ENCODE measurements around the gene PRSS57.
A peak's percentile ranks its signal among the peaks of the same experiment; 100 is the strongest.
"Not testable (repeated sequence)": the region's sequence is repeated elsewhere in the genome, so short reads cannot be mapped to it uniquely, and the experiment has no call there.

PRSS57 gene

GRCh38 chr19:666985-667573 is 28.2 kb downstream of the PRSS57 start:
- not testable (repeated sequence) for DNase-seq

GRCh38 chr19:664913-665443 is 30.3 kb downstream of the PRSS57 start:
- DNase-seq = peak; percentile 81

DNA sequence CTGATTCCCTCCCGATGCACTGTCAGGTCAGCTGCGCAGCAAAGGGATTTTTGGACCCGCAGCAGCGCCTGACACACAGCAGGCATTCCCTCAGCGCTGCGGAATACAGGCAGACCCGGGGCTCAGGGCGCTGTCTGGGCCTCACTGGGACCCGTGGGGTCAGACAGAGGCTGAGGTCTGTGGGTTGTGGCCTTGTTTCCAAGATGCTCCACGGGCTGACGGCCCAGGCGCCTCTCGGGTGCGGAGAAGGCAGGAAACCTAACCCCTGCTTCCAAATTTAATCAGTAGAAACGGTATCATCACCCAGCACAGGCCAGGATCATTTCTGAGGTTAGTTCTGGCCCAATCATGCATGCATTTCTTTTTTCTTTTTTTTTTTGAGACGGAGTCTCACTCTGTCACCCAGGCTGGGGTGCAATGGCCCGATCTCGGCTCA is 31.6 kb downstream of the PRSS57 start:
- DNase-seq = no peak

GRCh38 chr19:662962-663681 is 32.1 kb downstream of the PRSS57 start, which contains the start of gene RNF126:
Gene RNF126, minus strand, starts transcription at chr19:663214. Its CDS starts 93 bp downstream, at chr19:663121.
- peak; percentile 94 for DNase-seq

GRCh38 chr19:662207-662961 is 32.9 kb downstream of the PRSS57 start:
- DNase-seq = peak; percentile 64

DNA sequence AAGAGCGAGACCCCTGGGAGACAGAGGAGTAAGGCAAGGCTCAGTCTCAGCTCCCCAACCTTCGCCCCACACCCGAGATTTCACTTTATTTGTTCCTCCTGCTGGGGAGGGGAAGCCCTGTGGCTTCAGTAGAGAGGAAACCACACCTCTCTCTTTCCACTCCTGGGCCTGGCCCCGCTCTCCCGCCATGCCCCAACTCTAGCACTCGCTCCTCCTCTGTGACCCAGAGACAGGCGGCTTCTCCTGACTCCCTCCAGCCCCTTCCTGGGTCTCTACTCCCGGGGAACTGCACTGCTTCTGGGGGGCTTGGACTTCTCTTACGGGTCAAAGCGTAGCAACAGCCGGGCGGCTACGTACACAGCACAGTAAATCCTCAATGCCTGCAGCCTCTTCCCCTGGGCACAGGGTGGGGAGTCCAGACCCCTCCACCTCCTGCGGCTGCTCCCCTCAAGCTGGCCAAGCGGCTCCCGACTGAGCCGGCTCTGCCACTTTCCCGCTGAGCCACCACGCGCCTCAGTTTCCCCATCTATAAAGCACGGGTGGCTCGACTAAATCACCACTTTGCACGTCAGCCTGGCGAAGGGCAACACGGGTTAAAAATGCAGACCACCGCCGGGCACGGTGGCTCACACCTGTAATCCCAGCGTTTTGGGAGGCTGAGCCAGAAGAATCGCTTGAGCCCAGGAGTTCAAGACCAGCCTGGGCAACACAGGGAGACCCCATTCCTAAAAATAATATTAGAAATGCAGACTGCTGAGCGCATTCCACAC is 33.6 kb downstream of the PRSS57 start:
- peak; percentile 67 for DNase-seq

DNA sequence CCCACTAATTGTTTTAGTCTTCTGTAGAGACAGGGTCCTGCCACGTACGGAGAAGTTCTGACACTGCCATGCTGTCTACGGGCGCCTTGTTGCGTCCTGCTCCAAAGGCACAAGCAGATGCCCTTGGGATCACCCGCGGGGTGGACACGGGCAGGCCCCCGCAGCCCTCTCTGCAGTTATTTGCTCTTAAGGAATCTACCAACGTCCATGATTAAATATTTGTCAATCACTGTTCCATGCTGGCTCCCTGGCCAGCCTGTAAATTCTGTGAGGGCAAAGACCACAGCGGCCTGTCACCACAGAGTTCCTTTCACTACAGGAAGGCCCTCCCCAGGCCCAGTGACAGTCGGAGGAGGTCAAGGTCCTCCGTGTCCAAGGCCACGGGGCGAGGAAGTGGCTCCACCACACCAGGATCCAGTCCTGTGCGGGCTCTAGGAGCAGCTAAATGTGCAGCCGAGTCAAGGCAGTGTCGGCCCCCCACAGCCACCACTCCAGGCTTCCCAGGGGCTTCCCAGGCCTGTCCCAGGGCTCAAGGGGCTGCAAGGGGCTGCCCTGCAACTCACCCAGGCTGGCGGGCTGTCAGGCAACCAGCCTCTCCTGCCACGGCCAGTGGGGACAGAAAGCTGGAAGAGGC is 34.3 kb downstream of the PRSS57 start:
- DNase-seq = no peak

DNA sequence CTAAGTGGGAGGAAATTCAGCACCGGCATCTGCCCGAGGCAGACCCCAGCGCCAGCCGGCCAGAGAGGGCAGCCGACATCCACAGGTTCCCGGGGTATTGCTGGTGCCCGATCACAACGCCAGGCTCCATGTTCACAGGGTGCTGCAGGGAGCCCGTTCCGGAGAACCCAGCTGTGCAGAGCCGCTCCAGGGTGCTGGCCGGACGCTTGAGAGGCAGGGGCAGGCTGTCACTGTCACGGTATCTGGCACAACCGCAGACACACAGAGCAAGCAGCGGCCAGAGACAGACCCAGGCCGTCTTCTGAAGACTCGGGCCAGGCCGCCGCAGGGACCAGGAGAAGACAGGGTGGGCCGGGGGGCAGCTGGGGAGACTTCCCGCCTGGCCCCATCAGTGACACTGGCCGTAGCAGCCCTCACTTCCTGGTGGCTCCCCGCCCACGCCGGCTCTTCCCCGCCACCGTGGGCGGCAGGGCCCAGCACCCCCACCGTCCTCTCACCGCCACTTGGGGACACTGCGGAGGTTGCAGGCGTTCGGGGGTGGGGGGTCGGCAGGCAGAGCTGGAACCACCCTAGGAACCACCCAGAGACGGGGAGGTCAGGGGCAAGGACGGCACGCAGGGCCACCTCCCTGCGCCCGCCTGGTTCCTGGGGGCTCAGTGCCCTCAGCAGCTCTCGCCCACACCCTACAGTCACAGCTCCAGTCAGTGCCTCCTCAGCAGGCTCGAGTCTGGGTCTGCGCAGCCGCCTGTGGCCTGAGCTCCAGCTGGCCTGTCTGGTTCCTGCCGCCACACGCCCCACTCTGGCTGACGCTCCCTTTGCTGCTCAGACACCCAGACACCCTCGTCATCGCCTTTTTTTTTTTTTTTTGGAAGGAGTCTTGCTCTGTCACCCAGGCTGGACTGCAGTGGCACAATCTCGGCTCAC is 36.1 kb downstream of the PRSS57 start:
- peak; percentile 63 for DNase-seq

- DNase-seq = no peak
Measured at GRCh38 chr19:658059-658839, 37.0 kb downstream of the PRSS57 start.

DNA sequence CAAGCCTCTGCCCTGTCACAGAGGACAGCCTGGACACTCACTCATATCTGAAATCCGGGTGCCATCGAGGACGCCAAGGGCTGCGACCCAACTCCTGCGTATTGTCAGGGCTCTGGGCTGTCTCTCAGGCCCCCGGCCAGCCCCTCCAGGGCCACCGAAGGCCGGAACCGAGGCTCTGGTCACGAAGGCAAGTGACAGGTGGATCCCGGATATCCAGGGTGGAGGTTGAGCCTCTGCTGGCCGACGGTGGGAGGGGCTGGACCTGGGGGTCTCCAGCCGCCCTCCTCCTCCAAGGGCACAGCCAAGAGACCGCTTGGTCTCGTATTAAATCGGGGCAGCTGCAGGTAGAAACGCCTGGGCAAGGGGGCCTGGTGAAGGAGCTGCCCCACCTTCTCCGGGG is 37.6 kb downstream of the PRSS57 start:
- no peak for DNase-seq

GRCh38 chr19:656751-657559 is 38.3 kb downstream of the PRSS57 start:
- DNase-seq = no peak

DNA sequence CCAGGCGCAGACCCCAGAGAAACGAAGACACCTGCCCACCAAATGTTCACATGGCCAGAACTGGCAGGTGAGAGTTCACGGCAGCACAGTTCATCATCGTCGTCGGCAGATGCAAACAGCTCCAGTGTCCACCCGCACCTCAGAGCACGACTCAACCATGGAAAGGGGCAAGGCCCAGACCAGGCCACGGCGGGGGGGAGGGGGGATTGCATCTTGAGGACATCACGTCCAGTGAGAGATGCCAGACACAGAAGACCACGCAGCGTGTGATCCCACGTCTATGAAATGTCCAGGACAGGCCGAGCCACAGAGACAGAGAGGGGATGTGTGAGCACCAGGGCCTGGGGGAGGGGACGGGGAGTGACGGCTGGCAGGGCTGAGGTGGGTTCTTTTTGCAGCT is 39.6 kb downstream of the PRSS57 start:
- no peak for DNase-seq

- no peak for DNase-seq
Measured at GRCh38 chr19:653425-653824, 41.8 kb downstream of the PRSS57 start.

GRCh38 chr19:652467-653389 is 42.5 kb downstream of the PRSS57 start:
- DNase-seq = no peak

- no peak for DNase-seq
Measured at GRCh38 chr19:651991-652390, 43.3 kb downstream of the PRSS57 start.

- no peak for DNase-seq
Measured at GRCh38 chr19:651114-651818, 44.0 kb downstream of the PRSS57 start.

GRCh38 chr19:650121-650520 is 45.1 kb downstream of the PRSS57 start:
- no peak for DNase-seq

Measured in activated CD4-positive, alpha-beta T cell treated with anti-CD3 and anti-CD28 coated beads, Interleukin-2, amount 50 U/mL, for 1 hour (primary cell).